GM12864 (cell line): ENCODE measurements around the gene ARHGEF10L.
A peak's percentile ranks its signal among the peaks of the same experiment; 100 is the strongest.

ENCODE experiments used
- DNase-seq: peaks from one replicate; pipeline ENCODE4 v3.0.0-alpha.2; 2011; ENCODE audit warnings: low read depth
- H3K4me3 ChIP-seq: 2 replicates; pipeline ENCODE4 v1.5.1; 2011; ENCODE audit warnings: mild to moderate bottlenecking, low read depth, low read length, control low read depth
- TF ChIP-seq, protein P1 (sequence below): IDR thresholded peaks from 2 replicates; pipeline ENCODE4 v1.5.1; 2011; ENCODE audit warnings: low read depth, mild to moderate bottlenecking, moderate library complexity, low read length, control low read depth, inconsistent platforms; ENCODE audit errors: missing control alignments

ARHGEF10L gene

DNA sequence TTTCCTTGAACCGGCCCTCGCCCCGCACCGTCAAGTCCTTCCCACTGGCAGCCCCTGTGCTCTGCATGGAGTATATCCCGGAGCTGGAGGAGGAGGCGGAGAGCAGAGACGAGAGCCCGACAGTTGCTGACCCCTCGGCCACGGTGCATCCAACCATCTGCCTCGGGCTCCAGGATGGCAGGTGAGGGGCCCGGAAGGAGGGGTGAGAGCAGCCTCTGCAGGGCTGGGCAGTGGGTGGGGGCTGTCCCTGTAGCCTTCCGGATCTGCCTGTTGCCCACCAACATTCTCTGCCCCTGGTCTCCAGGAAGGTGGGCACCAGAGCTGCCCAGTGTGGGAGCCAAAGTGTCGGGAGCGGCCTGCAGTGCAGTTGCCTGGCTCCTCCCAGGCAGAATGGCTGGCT lies 116.4 kb downstream of the ARHGEF10L start:
- H3K4me3 ChIP-seq, result no peak overlapping the region
- TF ChIP-seq, protein P1, sequence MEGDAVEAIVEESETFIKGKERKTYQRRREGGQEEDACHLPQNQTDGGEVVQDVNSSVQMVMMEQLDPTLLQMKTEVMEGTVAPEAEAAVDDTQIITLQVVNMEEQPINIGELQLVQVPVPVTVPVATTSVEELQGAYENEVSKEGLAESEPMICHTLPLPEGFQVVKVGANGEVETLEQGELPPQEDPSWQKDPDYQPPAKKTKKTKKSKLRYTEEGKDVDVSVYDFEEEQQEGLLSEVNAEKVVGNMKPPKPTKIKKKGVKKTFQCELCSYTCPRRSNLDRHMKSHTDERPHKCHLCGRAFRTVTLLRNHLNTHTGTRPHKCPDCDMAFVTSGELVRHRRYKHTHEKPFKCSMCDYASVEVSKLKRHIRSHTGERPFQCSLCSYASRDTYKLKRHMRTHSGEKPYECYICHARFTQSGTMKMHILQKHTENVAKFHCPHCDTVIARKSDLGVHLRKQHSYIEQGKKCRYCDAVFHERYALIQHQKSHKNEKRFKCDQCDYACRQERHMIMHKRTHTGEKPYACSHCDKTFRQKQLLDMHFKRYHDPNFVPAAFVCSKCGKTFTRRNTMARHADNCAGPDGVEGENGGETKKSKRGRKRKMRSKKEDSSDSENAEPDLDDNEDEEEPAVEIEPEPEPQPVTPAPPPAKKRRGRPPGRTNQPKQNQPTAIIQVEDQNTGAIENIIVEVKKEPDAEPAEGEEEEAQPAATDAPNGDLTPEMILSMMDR, result no peak
- no peak for DNase-seq

DNA sequence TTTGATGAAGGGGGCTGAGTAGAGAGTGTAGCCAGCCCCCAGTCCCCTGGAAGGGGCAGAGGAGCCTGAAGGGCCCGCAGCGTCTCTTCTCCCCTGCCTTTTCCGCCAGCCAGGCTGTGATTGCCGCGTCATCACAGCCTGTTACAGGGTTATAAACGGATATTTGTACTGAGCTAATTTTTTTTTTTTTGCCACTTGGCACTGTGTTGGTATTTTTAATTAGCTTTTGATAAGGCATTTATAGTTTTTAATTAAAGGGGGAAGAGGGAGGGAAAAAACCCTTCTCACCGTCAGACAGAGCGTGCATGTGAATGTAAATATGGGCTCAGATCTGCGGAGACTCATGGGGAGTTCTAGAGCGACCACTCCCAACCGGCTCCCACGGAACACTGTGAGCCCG lies 117.9 kb downstream of the ARHGEF10L start:
- TF ChIP-seq, protein P1, result no peak
- H3K4me3 ChIP-seq, result no peak overlapping the region
- no peak for DNase-seq

DNA sequence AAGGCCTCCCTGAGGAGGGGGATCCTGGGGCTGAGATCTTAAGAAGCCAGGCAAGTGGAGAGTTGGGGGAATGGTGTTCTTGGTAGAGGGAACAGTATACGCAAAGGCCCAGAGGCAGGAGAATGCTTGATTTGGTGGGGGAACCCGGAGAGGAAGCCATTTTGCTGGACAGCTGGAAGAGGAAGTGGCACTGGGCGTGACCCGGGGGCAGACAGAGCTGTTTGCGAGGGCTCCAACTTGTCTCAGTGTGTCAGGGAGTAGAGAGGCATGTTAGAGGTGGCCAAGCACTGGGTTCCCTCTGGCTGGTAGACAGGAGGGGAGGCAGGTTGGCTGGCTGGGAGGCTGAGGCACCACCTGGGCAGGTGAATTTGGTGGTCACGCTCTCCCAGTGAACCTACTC lies 119.3 kb downstream of the ARHGEF10L start:
- H3K4me3 ChIP-seq, result no peak overlapping the region
- TF ChIP-seq, protein P1, result no peak
- no peak for DNase-seq

DNA sequence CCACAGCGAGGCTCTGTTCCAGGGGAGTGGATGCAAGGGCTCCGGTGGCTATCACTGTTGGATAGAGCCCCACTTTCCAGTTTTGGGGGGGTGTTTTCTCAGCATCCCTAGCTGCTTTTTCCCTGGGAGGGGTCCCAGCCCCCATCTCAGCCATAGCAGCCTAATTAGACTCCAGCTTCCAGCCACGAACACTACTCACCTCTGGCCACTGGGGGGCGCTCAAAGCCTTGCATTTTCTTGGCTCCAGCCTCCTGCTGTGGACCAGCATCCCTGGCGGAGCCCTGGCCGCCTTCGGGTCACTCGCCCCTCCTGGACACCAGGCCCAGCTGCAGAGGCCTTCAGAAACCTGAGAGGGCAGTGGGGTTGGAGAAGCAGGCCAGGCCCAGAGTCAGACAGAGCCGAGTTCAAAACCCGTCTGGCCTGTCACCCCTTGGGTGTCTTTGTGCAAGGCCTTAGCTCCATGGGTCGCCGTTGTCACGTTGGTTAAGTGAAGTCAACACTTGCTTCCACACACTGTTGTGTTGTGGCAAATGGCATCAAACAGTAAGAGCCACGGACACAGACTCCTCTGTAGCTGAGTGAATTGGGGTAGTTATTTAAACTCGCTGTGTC lies 122.2 kb downstream of the ARHGEF10L start:
- no peak overlapping the region for H3K4me3 ChIP-seq
- no peak for DNase-seq
- TF ChIP-seq, protein P1, result peak; percentile 91

DNA sequence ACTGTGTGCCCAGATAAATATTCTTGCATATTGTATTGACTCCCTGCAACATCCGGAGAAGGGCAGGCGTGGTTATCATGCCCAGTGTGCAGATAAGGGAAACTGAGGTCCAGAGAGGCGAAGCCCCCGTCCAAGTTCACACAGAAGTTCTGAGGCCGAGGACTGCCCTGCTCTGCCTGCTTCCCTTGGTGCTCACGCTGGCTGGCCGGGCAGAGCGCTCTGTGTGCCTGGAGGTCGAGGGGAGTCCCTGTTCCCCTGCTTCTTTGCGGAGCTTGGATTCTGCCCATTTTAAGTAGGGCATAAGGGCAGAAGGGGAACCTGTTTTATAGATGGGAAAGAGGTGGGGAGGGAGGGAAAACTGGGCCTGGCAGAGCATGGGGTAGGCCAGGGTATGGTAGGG lies 122.8 kb downstream of the ARHGEF10L start:
- no peak overlapping the region for H3K4me3 ChIP-seq
- DNase-seq, result no peak
- TF ChIP-seq, protein P1, result no peak

DNA sequence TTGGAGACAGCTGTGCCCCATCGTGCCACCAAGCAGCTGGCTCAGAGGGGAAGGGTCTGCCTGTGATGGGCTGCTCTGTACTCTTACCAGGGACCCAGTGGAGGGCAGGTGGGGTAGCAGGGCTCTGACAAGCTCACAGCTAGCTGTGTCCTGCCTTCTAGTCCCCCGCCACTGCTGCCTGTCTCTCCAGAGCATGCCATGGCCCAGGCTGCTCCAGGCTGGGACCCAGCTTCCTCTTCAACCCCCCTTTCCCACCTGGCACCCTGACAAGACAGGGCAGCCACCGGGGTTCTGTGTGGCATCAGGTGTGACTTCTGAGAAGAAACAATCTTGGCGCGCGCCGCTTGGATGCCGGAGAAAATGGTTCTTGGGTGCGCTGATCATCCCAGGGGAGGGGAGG lies 123.3 kb downstream of the ARHGEF10L start:
- TF ChIP-seq, protein P1, result no peak
- no peak overlapping the region for H3K4me3 ChIP-seq
- DNase-seq, result no peak

DNA sequence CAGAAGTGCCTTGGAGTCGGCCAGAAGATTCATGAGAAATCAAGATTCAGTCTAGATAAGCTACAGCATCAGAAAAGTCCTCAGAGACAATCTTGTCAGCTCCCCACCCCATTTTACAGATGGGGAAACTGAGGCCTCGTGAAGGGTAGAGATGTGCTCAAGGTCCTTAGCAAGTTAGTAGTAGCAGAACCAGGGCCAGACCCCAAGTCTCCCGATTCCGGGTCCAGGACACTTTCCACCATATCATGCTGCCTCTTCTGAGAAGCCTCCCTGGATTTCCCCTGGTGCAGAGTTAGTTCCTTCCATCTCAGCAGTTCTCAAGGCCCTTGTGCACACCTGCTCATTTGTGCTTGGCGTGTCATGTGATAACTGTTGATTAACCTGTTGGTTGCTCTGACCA lies 124.1 kb downstream of the ARHGEF10L start:
- no peak for DNase-seq
- H3K4me3 ChIP-seq, result no peak overlapping the region
- TF ChIP-seq, protein P1, result no peak
